Measurements from ENCODE around the gene CUL3.
"Not testable (repeated sequence)": the region's sequence is repeated elsewhere in the genome, so short reads cannot be mapped to it uniquely, and the experiment has no call there.

The CUL3 gene

DNA sequence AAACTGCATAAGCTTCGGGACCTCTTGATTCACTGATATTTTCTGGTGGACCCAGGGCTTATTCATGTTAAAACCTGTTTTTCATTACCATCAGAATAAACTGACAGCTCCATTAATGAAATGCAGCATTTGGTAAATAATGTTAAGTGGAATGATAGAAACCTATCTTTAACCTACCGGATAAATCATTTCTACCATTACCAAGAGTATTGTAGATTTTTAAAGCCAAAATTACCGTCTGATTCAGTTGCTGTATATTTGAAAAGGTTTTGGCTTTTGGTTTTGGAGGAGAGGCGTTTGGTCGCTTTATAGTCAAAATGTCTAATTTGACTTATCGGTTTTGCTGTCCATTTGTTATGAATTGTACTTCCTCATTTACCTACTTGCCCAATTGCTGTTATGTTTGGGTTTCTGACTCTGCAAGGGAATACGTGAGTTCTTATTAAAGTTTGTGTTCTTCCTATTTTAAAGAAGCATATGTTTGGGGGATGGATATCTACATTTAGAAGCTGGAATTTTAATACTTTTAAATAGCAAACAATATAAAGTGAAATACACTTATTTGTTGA, 1.0 kb upstream of the CUL3 start:
- Histone ChIP-seq H3K4me3 (ENCODE audit: insufficient read depth in 1 of 2, low read depth in 1 of 2, low read length in 2 of 2) (peak overlapping the region; percentile 48 to 96), H3K14ac (ENCODE audit: low read length in 2 of 2) (no peak overlapping the region), H3K4ac (ENCODE audit: low read depth in 1 of 2, low read length in 2 of 2) (no peak overlapping the region), H3K4me1 (ENCODE audit: control insufficient read depth, insufficient read depth, low read depth, low read length) (peaks cover 3% of the 10 kb centered on the region), H3K4me2 (ENCODE audit: low read length, poor library complexity, severe bottlenecking) (peak overlapping the region; percentile 56), H3K27me3 (ENCODE audit: control insufficient read depth in 1 of 2, insufficient read depth in 1 of 2, low read length in 2 of 2) (no peaks in the 10 kb centered on the region), H2BK12ac (ENCODE audit: low read length in 2 of 2) (no peak overlapping the region), H3K18ac (ENCODE audit: low read depth in 1 of 2, low read length in 2 of 2) (no peak overlapping the region), H3K23ac (ENCODE audit: low read length in 2 of 2) (no peak overlapping the region), H2BK15ac (ENCODE audit: low read depth, poor library complexity, severe bottlenecking) (no peak overlapping the region), H2AFZ (ENCODE audit: low read depth, low read length) (peak overlapping the region; percentile 81), H4K91ac (ENCODE audit: low read length) (no peak overlapping the region), H2AK5ac (ENCODE audit: low read length, severe bottlenecking) (no peak overlapping the region), H4K8ac (ENCODE audit: low read length) (no peak overlapping the region), H3K9ac (ENCODE audit: low read length) (peak overlapping the region; percentile 68), H2BK120ac (ENCODE audit: low read depth, low read length) (no peak overlapping the region), H3K27ac (ENCODE audit: low read length, poor library complexity, severe bottlenecking) (peak overlapping the region; percentile 31), H2BK5ac (ENCODE audit: low read depth, low read length, poor library complexity, severe bottlenecking) (no peak overlapping the region), H3K9me3 (ENCODE audit: control insufficient read depth, low read length) (no peaks in the 10 kb centered on the region), H3K36me3 (ENCODE audit: control insufficient read depth in 1 of 2, insufficient read depth in 2 of 2, low read depth in 1 of 2, low read length in 2 of 2) (peaks cover 4 to 8% of the 10 kb centered on the region in 2 experiments), H3K79me1 (replicated peaks; ENCODE audit: low read length, poor library complexity, severe bottlenecking) (no peaks in the 10 kb centered on the region)
- WGBS = 73% methylated on average over 5 of the region's 7 CpGs
- no peak for DNase-seq

DNA sequence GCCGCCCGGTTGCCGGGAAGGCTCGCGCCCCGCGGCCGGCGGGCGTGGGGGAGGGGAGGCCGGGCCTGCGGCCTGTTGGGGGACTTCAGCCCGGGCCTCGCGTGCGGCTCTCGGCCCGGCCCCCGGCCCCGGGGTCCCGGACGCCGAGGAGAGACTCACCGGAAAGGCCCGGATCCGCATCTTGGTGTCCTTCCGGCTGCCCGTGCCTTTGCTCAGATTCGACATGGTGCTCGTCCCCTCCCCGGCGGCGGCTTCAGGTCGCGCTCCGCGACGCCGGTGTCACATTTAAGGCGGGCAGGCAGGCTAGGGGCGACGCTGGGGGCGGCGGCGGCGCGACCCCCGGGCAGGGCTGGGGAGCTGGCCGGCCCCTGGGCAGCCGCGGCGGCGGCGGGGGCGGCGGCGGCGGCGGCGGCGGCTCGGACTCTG, 365 bp downstream of the CUL3 start:
- H3K79me1 ChIP-seq (replicated peaks; ENCODE audit: low read length, poor library complexity, severe bottlenecking) = no peaks in the 10 kb centered on the region
- H2BK15ac ChIP-seq (ENCODE audit: low read depth, poor library complexity, severe bottlenecking) = peak overlapping the region; percentile 94
- 0% methylated on average over 20 of the region's 62 CpGs for WGBS
- peak overlapping the region; percentile 76 for H2AFZ ChIP-seq (ENCODE audit: low read depth, low read length)
- H3K4ac ChIP-seq (ENCODE audit: low read depth in 1 of 2, low read length in 2 of 2) = peak overlapping the region; percentile 99 to 100
- H2AK5ac ChIP-seq (ENCODE audit: low read length, severe bottlenecking) = no peak overlapping the region
- peak overlapping the region; percentile 97 for H4K91ac ChIP-seq (ENCODE audit: low read length)
- peak overlapping the region; percentile 99 to 100 for H3K14ac ChIP-seq (ENCODE audit: low read length in 2 of 2)
- peak overlapping the region in 1 of 2 experiments; percentile 100 for H3K23ac ChIP-seq (ENCODE audit: low read length in 2 of 2)
- H3K36me3 ChIP-seq (ENCODE audit: control insufficient read depth in 1 of 2, insufficient read depth in 2 of 2, low read depth in 1 of 2, low read length in 2 of 2) = peaks cover 4 to 11% of the 10 kb centered on the region in 2 experiments
- peak overlapping the region; percentile 98 for H4K8ac ChIP-seq (ENCODE audit: low read length)
- peak; percentile 45 for DNase-seq
- H2BK12ac ChIP-seq (ENCODE audit: low read length in 2 of 2) = peak overlapping the region in 1 of 2 experiments; percentile 52
- H3K4me2 ChIP-seq (ENCODE audit: low read length, poor library complexity, severe bottlenecking) = no peak overlapping the region
- peak overlapping the region; percentile 87 for H3K27ac ChIP-seq (ENCODE audit: low read length, poor library complexity, severe bottlenecking)
- H3K4me1 ChIP-seq (ENCODE audit: control insufficient read depth, insufficient read depth, low read depth, low read length) = peaks cover 5% of the 10 kb centered on the region
- peak overlapping the region; percentile 95 for H2BK120ac ChIP-seq (ENCODE audit: low read depth, low read length)
- H3K9me3 ChIP-seq (ENCODE audit: control insufficient read depth, low read length) = no peaks in the 10 kb centered on the region
- H3K27me3 ChIP-seq (ENCODE audit: control insufficient read depth in 1 of 2, insufficient read depth in 1 of 2, low read length in 2 of 2) = no peaks in the 10 kb centered on the region
- peak overlapping the region; percentile 75 to 99 for H3K4me3 ChIP-seq (ENCODE audit: insufficient read depth in 1 of 2, low read depth in 1 of 2, low read length in 2 of 2)
- peak overlapping the region; percentile 87 for H2BK5ac ChIP-seq (ENCODE audit: low read depth, low read length, poor library complexity, severe bottlenecking)
- peak overlapping the region; percentile 92 for H3K9ac ChIP-seq (ENCODE audit: low read length)
- H3K18ac ChIP-seq (ENCODE audit: low read depth in 1 of 2, low read length in 2 of 2) = peak overlapping the region; percentile 99 to 100

- peak overlapping the region; percentile 59 to 100 for H3K18ac ChIP-seq (ENCODE audit: low read depth in 1 of 2, low read length in 2 of 2)
- peak overlapping the region in 1 of 2 experiments; percentile 72 for H3K23ac ChIP-seq (ENCODE audit: low read length in 2 of 2)
- H2BK12ac ChIP-seq (ENCODE audit: low read length in 2 of 2) = peak overlapping the region in 1 of 2 experiments; percentile 31
- H3K4me2 ChIP-seq (ENCODE audit: low read length, poor library complexity, severe bottlenecking) = peak overlapping the region; percentile 69
- peak overlapping the region; percentile 87 for H2BK5ac ChIP-seq (ENCODE audit: low read depth, low read length, poor library complexity, severe bottlenecking)
- H3K4me1 ChIP-seq (ENCODE audit: control insufficient read depth, insufficient read depth, low read depth, low read length) = peaks cover 5% of the 10 kb centered on the region
- H2AK5ac ChIP-seq (ENCODE audit: low read length, severe bottlenecking) = no peak overlapping the region
- no peak overlapping the region for H2BK15ac ChIP-seq (ENCODE audit: low read depth, poor library complexity, severe bottlenecking)
- H3K27me3 ChIP-seq (ENCODE audit: control insufficient read depth in 1 of 2, insufficient read depth in 1 of 2, low read length in 2 of 2) = no peaks in the 10 kb centered on the region
- no peak overlapping the region for H2AFZ ChIP-seq (ENCODE audit: low read depth, low read length)
- H2BK120ac ChIP-seq (ENCODE audit: low read depth, low read length) = peak overlapping the region; percentile 95
- peaks cover 4 to 11% of the 10 kb centered on the region in 2 experiments for H3K36me3 ChIP-seq (ENCODE audit: control insufficient read depth in 1 of 2, insufficient read depth in 2 of 2, low read depth in 1 of 2, low read length in 2 of 2)
- peak overlapping the region; percentile 59 for H3K27ac ChIP-seq (ENCODE audit: low read length, poor library complexity, severe bottlenecking)
- H3K79me1 ChIP-seq (replicated peaks; ENCODE audit: low read length, poor library complexity, severe bottlenecking) = no peaks in the 10 kb centered on the region
- H3K4ac ChIP-seq (ENCODE audit: low read depth in 1 of 2, low read length in 2 of 2) = peak overlapping the region in 1 of 2 experiments; percentile 17
- peak overlapping the region; percentile 91 to 99 for H3K4me3 ChIP-seq (ENCODE audit: insufficient read depth in 1 of 2, low read depth in 1 of 2, low read length in 2 of 2)
- WGBS = under 1% methylated on average over 28 of the region's 50 CpGs
- H3K9me3 ChIP-seq (ENCODE audit: control insufficient read depth, low read length) = no peaks in the 10 kb centered on the region
- peak overlapping the region in 1 of 2 experiments; percentile 26 for H3K14ac ChIP-seq (ENCODE audit: low read length in 2 of 2)
- H4K91ac ChIP-seq (ENCODE audit: low read length) = no peak overlapping the region
- DNase-seq = peak; percentile 66
- no peak overlapping the region for H4K8ac ChIP-seq (ENCODE audit: low read length)
- peak overlapping the region; percentile 92 for H3K9ac ChIP-seq (ENCODE audit: low read length)
Measured at GRCh38 chr2:224584111-224584784, 915 bp downstream of the CUL3 start.

DNA sequence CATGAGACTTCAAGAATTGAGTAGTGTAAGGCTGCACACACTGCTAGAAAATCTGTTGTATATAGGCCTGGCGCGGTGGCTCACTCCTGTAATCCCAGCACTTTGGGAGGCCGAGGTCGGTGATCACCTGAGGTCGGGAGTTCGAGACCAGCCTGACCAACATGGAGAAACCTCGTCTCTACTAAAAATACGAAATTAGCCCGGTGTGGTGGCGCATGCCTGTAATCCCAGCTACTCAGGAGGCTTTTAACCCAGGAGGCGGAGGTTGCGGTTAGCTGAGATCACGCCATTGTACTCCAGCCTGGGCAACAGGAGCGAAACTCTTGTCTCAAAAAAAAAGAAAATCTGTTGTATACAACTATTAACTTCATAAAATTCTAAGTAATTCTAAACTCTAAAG, 2.1 kb downstream of the CUL3 start:
- not testable (repeated sequence) for H4K91ac ChIP-seq (ENCODE audit: low read length); H3K79me1 ChIP-seq (replicated peaks; ENCODE audit: low read length, poor library complexity, severe bottlenecking); H2BK12ac ChIP-seq (ENCODE audit: low read length in 2 of 2); H2BK15ac ChIP-seq (ENCODE audit: low read depth, poor library complexity, severe bottlenecking); H2AK5ac ChIP-seq (ENCODE audit: low read length, severe bottlenecking); H2BK120ac ChIP-seq (ENCODE audit: low read depth, low read length); H3K18ac ChIP-seq (ENCODE audit: low read depth in 1 of 2, low read length in 2 of 2); H2AFZ ChIP-seq (ENCODE audit: low read depth, low read length); H3K4me1 ChIP-seq (ENCODE audit: control insufficient read depth, insufficient read depth, low read depth, low read length); H3K27ac ChIP-seq (ENCODE audit: low read length, poor library complexity, severe bottlenecking); H3K23ac ChIP-seq (ENCODE audit: low read length in 2 of 2); H4K8ac ChIP-seq (ENCODE audit: low read length); DNase-seq; H2BK5ac ChIP-seq (ENCODE audit: low read depth, low read length, poor library complexity, severe bottlenecking); H3K9me3 ChIP-seq (ENCODE audit: control insufficient read depth, low read length); H3K4ac ChIP-seq (ENCODE audit: low read depth in 1 of 2, low read length in 2 of 2); H3K14ac ChIP-seq (ENCODE audit: low read length in 2 of 2); H3K27me3 ChIP-seq (ENCODE audit: control insufficient read depth in 1 of 2, insufficient read depth in 1 of 2, low read length in 2 of 2)
- Histone ChIP-seq H3K4me2 (ENCODE audit: low read length, poor library complexity, severe bottlenecking) (peak overlapping the region; percentile 58), H3K9ac (ENCODE audit: low read length) (peak overlapping the region; percentile 92), H3K4me3 (ENCODE audit: insufficient read depth in 1 of 2, low read depth in 1 of 2, low read length in 2 of 2) (peak overlapping the region in 1 of 2 experiments; percentile 91), H3K36me3 (ENCODE audit: control insufficient read depth in 1 of 2, insufficient read depth in 2 of 2, low read depth in 1 of 2, low read length in 2 of 2) (peaks cover 4 to 11% of the 10 kb centered on the region in 2 experiments)
- WGBS = 93% methylated on average over 12 of the region's 14 CpGs

Data from mesenchymal stem cell (in vitro differentiated cells and primary cell).